ENCODE results near the gene CGNL1.

Gene CGNL1

DNA sequence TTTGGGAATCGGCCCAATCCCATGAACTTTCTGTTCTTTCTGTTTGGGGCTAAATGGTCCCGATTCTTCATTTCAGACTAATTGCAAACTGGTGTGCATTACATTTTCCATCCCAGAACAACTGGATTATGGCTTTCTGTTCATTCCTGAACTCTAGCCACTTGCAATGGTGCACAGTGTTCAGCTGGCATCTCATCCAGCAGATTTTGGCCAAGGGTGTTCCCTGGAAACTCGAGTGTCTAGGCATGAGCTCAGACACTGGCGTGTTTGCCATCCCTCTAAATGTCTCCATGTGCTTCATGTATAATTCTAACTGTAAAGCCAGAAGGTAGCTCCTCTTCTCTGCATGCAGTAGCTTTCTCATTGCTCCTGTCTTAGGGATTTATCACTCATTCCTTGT is 118.3 kb downstream of the CGNL1 start:
- ChIA-PET CTCF (interaction anchor here (0.7 kb wide), 1 partner anchor 19 kb away, joined by 3 read pairs; no protein-coding TSS in a partner anchor), POLR2A (no interaction called here)
- Histone ChIP-seq H3K4me3 (ENCODE audit: low read depth, low read length) (no peak overlapping the region), H3K9me3 (ENCODE audit: control insufficient read depth, insufficient read depth, low read depth, low read length) (no peaks in the 10 kb centered on the region), H3K4me1 (ENCODE audit: control insufficient read depth, insufficient read depth, low read length) (no peaks in the 10 kb centered on the region), H3K36me3 (ENCODE audit: control insufficient read depth in 2 of 2, insufficient read depth in 1 of 2, low read length in 2 of 2) (no peaks in the 10 kb centered on the region), H3K27ac (ENCODE audit: extremely low read depth, low read depth, low read length) (no peak overlapping the region)
- TF ChIP-seq, protein P1, sequence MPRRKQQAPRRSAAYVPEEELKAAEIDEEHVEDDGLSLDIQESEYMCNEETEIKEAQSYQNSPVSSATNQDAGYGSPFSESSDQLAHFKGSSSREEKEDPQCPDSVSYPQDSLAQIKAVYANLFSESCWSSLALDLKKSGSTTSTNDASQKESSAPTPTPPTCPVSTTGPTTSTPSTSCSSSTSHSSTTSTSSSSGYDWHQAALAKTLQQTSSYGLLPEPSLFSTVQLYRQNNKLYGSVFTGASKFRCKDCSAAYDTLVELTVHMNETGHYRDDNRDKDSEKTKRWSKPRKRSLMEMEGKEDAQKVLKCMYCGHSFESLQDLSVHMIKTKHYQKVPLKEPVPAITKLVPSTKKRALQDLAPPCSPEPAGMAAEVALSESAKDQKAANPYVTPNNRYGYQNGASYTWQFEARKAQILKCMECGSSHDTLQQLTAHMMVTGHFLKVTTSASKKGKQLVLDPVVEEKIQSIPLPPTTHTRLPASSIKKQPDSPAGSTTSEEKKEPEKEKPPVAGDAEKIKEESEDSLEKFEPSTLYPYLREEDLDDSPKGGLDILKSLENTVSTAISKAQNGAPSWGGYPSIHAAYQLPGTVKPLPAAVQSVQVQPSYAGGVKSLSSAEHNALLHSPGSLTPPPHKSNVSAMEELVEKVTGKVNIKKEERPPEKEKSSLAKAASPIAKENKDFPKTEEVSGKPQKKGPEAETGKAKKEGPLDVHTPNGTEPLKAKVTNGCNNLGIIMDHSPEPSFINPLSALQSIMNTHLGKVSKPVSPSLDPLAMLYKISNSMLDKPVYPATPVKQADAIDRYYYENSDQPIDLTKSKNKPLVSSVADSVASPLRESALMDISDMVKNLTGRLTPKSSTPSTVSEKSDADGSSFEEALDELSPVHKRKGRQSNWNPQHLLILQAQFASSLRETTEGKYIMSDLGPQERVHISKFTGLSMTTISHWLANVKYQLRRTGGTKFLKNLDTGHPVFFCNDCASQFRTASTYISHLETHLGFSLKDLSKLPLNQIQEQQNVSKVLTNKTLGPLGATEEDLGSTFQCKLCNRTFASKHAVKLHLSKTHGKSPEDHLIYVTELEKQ (tag by site-specific recombination; IDR thresholded peaks at IDR 0.05; ENCODE audit: borderline replicate concordance) = no peak
- TF ChIP-seq, protein P2, sequence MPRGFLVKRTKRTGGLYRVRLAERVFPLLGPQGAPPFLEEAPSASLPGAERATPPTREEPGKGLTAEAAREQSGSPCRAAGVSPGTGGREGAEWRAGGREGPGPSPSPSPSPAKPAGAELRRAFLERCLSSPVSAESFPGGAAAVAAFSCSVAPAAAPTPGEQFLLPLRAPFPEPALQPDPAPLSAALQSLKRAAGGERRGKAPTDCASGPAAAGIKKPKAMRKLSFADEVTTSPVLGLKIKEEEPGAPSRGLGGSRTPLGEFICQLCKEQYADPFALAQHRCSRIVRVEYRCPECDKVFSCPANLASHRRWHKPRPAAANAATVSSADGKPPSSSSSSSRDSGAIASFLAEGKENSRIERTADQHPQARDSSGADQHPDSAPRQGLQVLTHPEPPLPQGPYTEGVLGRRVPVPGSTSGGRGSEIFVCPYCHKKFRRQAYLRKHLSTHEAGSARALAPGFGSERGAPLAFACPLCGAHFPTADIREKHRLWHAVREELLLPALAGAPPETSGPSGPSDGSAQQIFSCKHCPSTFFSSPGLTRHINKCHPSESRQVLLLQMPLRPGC (tag by site-specific recombination; IDR thresholded peaks at IDR 0.05) = no peak
- no peak for TF ChIP-seq ZNF610 (tag by site-specific recombination; IDR thresholded peaks at IDR 0.05; ENCODE audit: borderline replicate concordance)
- no peak for TF ChIP-seq ZNF596 (tag by site-specific recombination; IDR thresholded peaks at IDR 0.05)
- TF ChIP-seq ZNF785 (tag by site-specific recombination; IDR thresholded peaks at IDR 0.05) = no peak
- no peak for TF ChIP-seq SETDB1 (IDR thresholded peaks at IDR 0.05; ENCODE audit: insufficient read length, low read length)
- TF ChIP-seq ZNF184 (tag by site-specific recombination; IDR thresholded peaks at IDR 0.05) = no peak
- no peak for TF ChIP-seq ZNF112 (tag by site-specific recombination; IDR thresholded peaks at IDR 0.05)
- TF ChIP-seq ZNF658 (tag by site-specific recombination; IDR thresholded peaks at IDR 0.05) = no peak
- TF ChIP-seq ZNF423 (tag by site-specific recombination; IDR thresholded peaks at IDR 0.05) = no peak
- no peak for TF ChIP-seq ZNF10 (tag by site-specific recombination; IDR thresholded peaks at IDR 0.05)
- TF ChIP-seq ZFP3 (tag by site-specific recombination; IDR thresholded peaks at IDR 0.05; ENCODE audit: low read depth) = no peak
- no peak for TF ChIP-seq ZNF132 (tag by site-specific recombination; IDR thresholded peaks at IDR 0.05; ENCODE audit: borderline replicate concordance)
- no peak for TF ChIP-seq IKZF3 (tag by site-specific recombination; IDR thresholded peaks at IDR 0.05)
- no peak for TF ChIP-seq SCRT1 (tag by site-specific recombination; IDR thresholded peaks at IDR 0.05; ENCODE audit: borderline replicate concordance)

DNA sequence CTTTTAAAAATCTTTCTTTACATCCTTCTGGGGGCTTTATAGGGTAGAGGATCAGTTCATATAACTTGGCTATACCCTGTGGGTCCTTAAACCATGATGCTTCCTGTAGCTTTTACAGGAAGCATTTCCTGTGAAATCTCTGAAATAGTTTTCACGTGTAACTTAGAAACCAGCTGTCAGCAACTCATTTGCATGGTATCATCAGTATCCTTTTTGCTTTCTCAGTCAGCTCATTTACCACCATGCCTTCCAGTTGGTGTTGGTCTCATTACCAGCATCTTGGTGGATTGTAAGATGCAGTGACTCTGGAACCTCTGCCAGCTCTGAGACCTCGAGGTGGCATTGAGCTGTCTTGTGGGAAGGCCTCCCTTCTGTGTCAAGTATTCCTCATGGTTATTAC is 118.7 kb downstream of the CGNL1 start:
- H3K27ac ChIP-seq (ENCODE audit: extremely low read depth, low read depth, low read length) = no peak overlapping the region
- TF ChIP-seq ZNF660 (tag by site-specific recombination; IDR thresholded peaks at IDR 0.05) (no peak), ZNF791 (tag by site-specific recombination; IDR thresholded peaks at IDR 0.05) (no peak), ZNF394 (tag by site-specific recombination; IDR thresholded peaks at IDR 0.05; ENCODE audit: borderline replicate concordance) (no peak), ZNF571 (tag by site-specific recombination; IDR thresholded peaks at IDR 0.05) (no peak), ZSCAN30 (tag by site-specific recombination; IDR thresholded peaks at IDR 0.05) (no peak)
- no peaks in the 10 kb centered on the region for H3K9me3 ChIP-seq (ENCODE audit: control insufficient read depth, insufficient read depth, low read depth, low read length)
- no peaks in the 10 kb centered on the region for H3K4me1 ChIP-seq (ENCODE audit: control insufficient read depth, insufficient read depth, low read length)
- CTCF ChIA-PET = interaction anchor here (0.7 kb wide), 1 partner anchor 19 kb away, joined by 3 read pairs; no protein-coding TSS in a partner anchor
- H3K4me3 ChIP-seq (ENCODE audit: low read depth, low read length) = no peak overlapping the region
- POLR2A ChIA-PET = no interaction called here
- H3K36me3 ChIP-seq (ENCODE audit: control insufficient read depth in 2 of 2, insufficient read depth in 1 of 2, low read length in 2 of 2) = no peaks in the 10 kb centered on the region
